Ovary (tissue), 9 donors: ENCODE results near the gene DHFR. TPM values are rescaled to one million over a fixed set of nuclear protein-coding genes. Genes with fewer than 3 reads are reported as not detected.
A peak's percentile ranks its signal among the peaks of the same experiment; 100 is the strongest.

Source experiments
- DNase-seq, 5 donors: peaks; one replicate each; pipeline ENCODE4 v3.0.0-alpha.2; 2019 to 2020
- H3K27ac ChIP-seq, 2 donors: fragments of 200-600 bp; one replicate each; pipeline versions ENCODE4 v1.5.1 to v1.8.0; 2019 to 2022
- H3K27me3 ChIP-seq: fragments of 200-600 bp; one replicate; pipeline ENCODE4 v1.8.0; 2022
- H3K36me3 ChIP-seq: fragments of 200-600 bp; sonication (generic); one replicate; pipeline ENCODE4 v1.5.1; 2019
- H3K4me1 ChIP-seq: one replicate; pipeline ENCODE4 v1.8.1; 2013; ENCODE audit warnings: mild to moderate bottlenecking, moderate library complexity; ENCODE audit not compliant: insufficient read depth
- H3K4me3 ChIP-seq: fragments of 200-600 bp; sonication (generic); one replicate; pipeline ENCODE4 v1.5.1; 2017
- H3K9me3 ChIP-seq, 2 donors: fragments of 200-600 bp in 1 of 2; sonication (generic) in 1 of 2; one replicate each; pipeline versions ENCODE4 v1.5.1 to v1.8.1; 2013 to 2019; ENCODE audit warnings: mild to moderate bottlenecking in 1 of 2, moderate library complexity in 1 of 2
- EP300 ChIP-seq: sonication (generic); formaldehyde crosslinking; IDR thresholded peaks from one replicate; pipeline ENCODE4 v1.6.1; 2017; ENCODE audit warnings: antibody characterized with exemption
- POLR2A ChIP-seq: fragments of 450-650 bp; IDR thresholded peaks from one replicate; pipeline ENCODE4 v1.6.1; 2017; ENCODE audit warnings: antibody characterized with exemption, mild to moderate bottlenecking, moderate library complexity
- WGBS, 3 donors: extraction: QIAGEN DNeasy Blood & Tissue Kit in 1 of 3; methylation state at CpG; one replicate each; pipeline versions ENCODE4 v1.1.5 to v1.1.7; 2013 to 2017; 5-methylcytosine and 5-hydroxymethylcytosine counted together
- intact Hi-C, 4 donors: fragments of 100-400 bp; cut with DNase I; formaldehyde crosslinking; loops; one replicate each; pipeline versions ENCODE4 v1.11.0 to v1.15.1; 2022 to 2023
- polyA plus RNA-seq, 2 donors: library from polyadenylated mRNA; stranded (reverse); fragments of 200-250 nt in 1 of 2; fragments of 350-450 nt in 1 of 2; fragmentation: Illumina TruSeq in 1 of 2; extraction: RNeasy Lipid Tissue Mini Kit (QIAGEN cat#74804) in 1 of 2; gene quantifications; one replicate each; pipeline ENCODE4 v1.2.3, GENCODE V29; 2013 to 2014
- total RNA-seq, 7 donors: library from RNA; depleted of rRNA in 2 of 7; stranded (reverse); fragments of >200 nt in 2 of 7; fragmentation: NEBNext Ultra II Directional in 3 of 7; extraction: Animal tissue kit (Norgen Biotek cat#: 25700) in 3 of 7; gene quantifications; one replicate each; pipeline versions ENCODE4 v1.1.0 to v1.2.4, GENCODE V29; 2016 to 2023
- TF ChIP-seq, protein P1 (sequence below), 3 donors: fragments of 450-650 bp in 2 of 3; fragments of 200-600 bp in 1 of 3; IDR thresholded peaks; one replicate each; pipeline versions ENCODE4 v1.5.1 to v1.8.0; 2016 to 2022; ENCODE audit warnings: antibody characterized with exemption in 3 of 3, mild to moderate bottlenecking in 1 of 3
- donor health status: DM: no; HTN: no; CAD: no; lungs with moderate emphysema.
- donor health status: DM: no; HTN: no; CAD: no.
- donor health status: Bipolar disorder and iron deficiency.
- donor health status: DM: yes; HTN: yes; CAD: no.
- donor health status: DM: no; HTN: no; CAD: no.
- donor health status: DM: yes; HTN: yes; CAD: no.

Gene DHFR
- total and polyA plus RNA-seq, 9 donors, result 2.4 to 17.5 (median 8.6) TPM

DNA sequence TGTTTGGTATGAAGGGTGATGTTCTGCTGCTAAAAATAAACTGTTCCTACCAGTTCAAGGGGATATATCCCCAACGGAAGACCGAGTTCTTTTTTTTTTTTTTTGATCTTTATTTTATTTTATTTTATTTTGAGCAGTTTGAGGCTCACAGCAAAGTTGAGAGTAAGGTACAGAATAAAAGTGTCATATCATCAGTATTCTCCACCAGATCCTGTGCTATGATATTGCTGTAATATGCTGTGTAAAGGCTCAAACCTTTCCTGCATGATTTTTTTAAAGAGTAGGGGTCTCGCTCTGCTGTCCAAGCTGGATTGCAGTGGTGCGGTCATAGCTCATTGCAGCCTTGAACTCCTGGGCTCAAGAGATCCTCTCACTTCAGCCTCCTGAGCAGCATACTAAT is 34.8 kb upstream of the DHFR start:
- intact Hi-C loops, result loop anchor here in 3 of 4 donors (5.0 to 10.0 kb wide), 2 partner anchors 475 to 508 kb away; no protein-coding TSS in a partner anchor
- WGBS, 3 donors, result 77 to 91% (median 77%) methylated on average over 4 of the region's 4 CpGs
- no peaks in the 10 kb centered on the region for H3K4me1 ChIP-seq

GRCh38 chr5:80688648-80689420 is 34.1 kb upstream of the DHFR start:
- H3K4me3 ChIP-seq, result no peak overlapping the region
- H3K27ac ChIP-seq, result no peak overlapping the region
- WGBS, 3 donors, result 85 to 89% (median 86%) methylated on average over 4 of the region's 4 CpGs
- intact Hi-C loops, result loop anchor here in 2 of 4 donors (5.0 to 10.0 kb wide), 2 partner anchors 476 to 508 kb away; no protein-coding TSS in a partner anchor
- H3K9me3 ChIP-seq, result no peaks in the 10 kb centered on the region
- DNase-seq, result no peak
- no peaks in the 10 kb centered on the region for H3K36me3 ChIP-seq
- TF ChIP-seq, protein P1, sequence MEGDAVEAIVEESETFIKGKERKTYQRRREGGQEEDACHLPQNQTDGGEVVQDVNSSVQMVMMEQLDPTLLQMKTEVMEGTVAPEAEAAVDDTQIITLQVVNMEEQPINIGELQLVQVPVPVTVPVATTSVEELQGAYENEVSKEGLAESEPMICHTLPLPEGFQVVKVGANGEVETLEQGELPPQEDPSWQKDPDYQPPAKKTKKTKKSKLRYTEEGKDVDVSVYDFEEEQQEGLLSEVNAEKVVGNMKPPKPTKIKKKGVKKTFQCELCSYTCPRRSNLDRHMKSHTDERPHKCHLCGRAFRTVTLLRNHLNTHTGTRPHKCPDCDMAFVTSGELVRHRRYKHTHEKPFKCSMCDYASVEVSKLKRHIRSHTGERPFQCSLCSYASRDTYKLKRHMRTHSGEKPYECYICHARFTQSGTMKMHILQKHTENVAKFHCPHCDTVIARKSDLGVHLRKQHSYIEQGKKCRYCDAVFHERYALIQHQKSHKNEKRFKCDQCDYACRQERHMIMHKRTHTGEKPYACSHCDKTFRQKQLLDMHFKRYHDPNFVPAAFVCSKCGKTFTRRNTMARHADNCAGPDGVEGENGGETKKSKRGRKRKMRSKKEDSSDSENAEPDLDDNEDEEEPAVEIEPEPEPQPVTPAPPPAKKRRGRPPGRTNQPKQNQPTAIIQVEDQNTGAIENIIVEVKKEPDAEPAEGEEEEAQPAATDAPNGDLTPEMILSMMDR (IDR thresholded peaks at IDR 0.05), result no peak
- no peak for TF ChIP-seq POLR2A
- no peak for TF ChIP-seq EP300
- no peaks in the 10 kb centered on the region for H3K27me3 ChIP-seq
- H3K4me1 ChIP-seq, result no peaks in the 10 kb centered on the region

More for the DNA sequence above, 34.8 kb upstream of the DHFR start:
- Histone ChIP-seq H3K27me3 (no peaks in the 10 kb centered on the region), H3K27ac (no peak overlapping the region), H3K9me3 (no peaks in the 10 kb centered on the region), H3K4me3 (no peak overlapping the region), H3K36me3 (no peaks in the 10 kb centered on the region)
- no peak for TF ChIP-seq EP300
- TF ChIP-seq, protein P1 (IDR thresholded peaks at IDR 0.05), result no peak
- TF ChIP-seq POLR2A, result no peak
- no peak for DNase-seq

DNA sequence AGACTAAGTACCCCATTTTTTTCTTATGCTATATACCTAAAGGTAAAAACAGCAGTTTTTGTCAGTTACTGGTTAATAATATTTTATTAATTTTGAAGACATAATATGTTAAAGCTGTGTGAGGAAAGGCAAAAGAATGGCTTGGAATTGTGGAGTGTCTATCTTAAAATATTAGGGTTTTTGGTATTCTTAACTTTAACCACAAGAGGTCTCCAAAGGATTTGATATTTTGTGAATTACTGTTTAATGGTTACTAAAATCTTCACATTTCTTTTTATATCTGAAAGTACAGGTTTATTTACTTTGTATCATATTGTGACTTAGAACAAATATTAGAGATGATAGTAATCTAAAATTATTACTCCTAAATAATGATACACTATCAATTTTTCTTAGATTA is 32.0 kb upstream of the DHFR start:
- Histone ChIP-seq H3K27ac (no peak overlapping the region), H3K9me3 (no peaks in the 10 kb centered on the region), H3K4me3 (no peak overlapping the region), H3K4me1 (no peaks in the 10 kb centered on the region), H3K36me3 (no peaks in the 10 kb centered on the region), H3K27me3 (no peaks in the 10 kb centered on the region)
- TF ChIP-seq, protein P1 (IDR thresholded peaks at IDR 0.05), result peak in 1 of 3 donors; percentile 8
- TF ChIP-seq EP300, result no peak
- TF ChIP-seq POLR2A, result no peak
- intact Hi-C loops, result loop anchor here in 2 of 4 donors (5.0 to 10.0 kb wide), 2 partner anchors 478 to 511 kb away; no protein-coding TSS in a partner anchor
- no peak for DNase-seq

- 51 to 68% (median 55%) methylated on average over 6 of the region's 6 CpGs for WGBS, 3 donors
- Histone ChIP-seq H3K27ac (no peak overlapping the region), H3K9me3 (no peaks in the 10 kb centered on the region), H3K4me1 (no peaks in the 10 kb centered on the region), H3K36me3 (no peaks in the 10 kb centered on the region), H3K27me3 (no peaks in the 10 kb centered on the region), H3K4me3 (no peak overlapping the region)
- TF ChIP-seq EP300, result no peak
- no peak for TF ChIP-seq POLR2A
- TF ChIP-seq, protein P1 (IDR thresholded peaks at IDR 0.05), result no peak
- no peak for DNase-seq
- intact Hi-C loops, result no loop called here
These were observed 21.9 kb upstream of the DHFR start for GRCh38 chr5:80676706-80677105.
